Neural crest cell (in vitro differentiated cells): ENCODE data around the gene RBMS3. TPM values are rescaled to one million over a fixed set of nuclear protein-coding genes. Genes with fewer than 3 reads are reported as not detected.

Experiments
- DNase-seq: peaks from one replicate; pipeline ENCODE4 v3.0.0; 2021; ENCODE audit warnings: low read depth, mixed read lengths, low spot score
- H3K27ac Mint-ChIP-seq: one replicate; pipeline ENCODE4 v1.8.0; 2021; ENCODE audit warnings: mild to moderate bottlenecking, mixed read lengths; ENCODE audit not compliant: unreplicated experiment
- H3K27me3 Mint-ChIP-seq: 2 replicates; pipeline ENCODE4 v1.8.0; 2021; ENCODE audit warnings: low read depth, mild to moderate bottlenecking, mixed read lengths
- H3K36me3 Mint-ChIP-seq: 2 replicates; pipeline ENCODE4 v1.8.0; 2021; ENCODE audit warnings: low read depth, mild to moderate bottlenecking, mixed read lengths
- H3K4me1 Mint-ChIP-seq: 2 replicates; pipeline ENCODE4 v1.8.0; 2021; ENCODE audit warnings: mixed read lengths
- H3K4me3 Mint-ChIP-seq: one replicate; pipeline ENCODE4 v1.8.0; 2021; ENCODE audit warnings: mild to moderate bottlenecking, mixed read lengths
- H3K9me3 Mint-ChIP-seq: 2 replicates; pipeline ENCODE4 v1.8.0; 2021; ENCODE audit warnings: mixed read lengths
- total RNA-seq: library from RNA; stranded (reverse); gene quantifications from 2 replicates; pipeline ENCODE4 v1.2.1, GENCODE V29; 2021
- TF ChIP-seq, protein P1 (sequence below): fragments of 200-600 bp; sonication (generic); conservative IDR thresholded peaks from 2 replicates; pipeline ENCODE4 v1.5.0; 2021; ENCODE audit warnings: antibody characterized with exemption, mild to moderate bottlenecking

RBMS3 gene
- total RNA-seq, 1 donor from 2014 or later = 35.4 TPM

- Mint-ChIP-seq H3K27me3 (no peaks in the 10 kb centered on the region), H3K4me1 (no peaks in the 10 kb centered on the region), H3K4me3 (no peak overlapping the region), H3K36me3 (no peaks in the 10 kb centered on the region), H3K9me3 (no peaks in the 10 kb centered on the region), H3K27ac (no peak overlapping the region)
- TF ChIP-seq, protein P1, sequence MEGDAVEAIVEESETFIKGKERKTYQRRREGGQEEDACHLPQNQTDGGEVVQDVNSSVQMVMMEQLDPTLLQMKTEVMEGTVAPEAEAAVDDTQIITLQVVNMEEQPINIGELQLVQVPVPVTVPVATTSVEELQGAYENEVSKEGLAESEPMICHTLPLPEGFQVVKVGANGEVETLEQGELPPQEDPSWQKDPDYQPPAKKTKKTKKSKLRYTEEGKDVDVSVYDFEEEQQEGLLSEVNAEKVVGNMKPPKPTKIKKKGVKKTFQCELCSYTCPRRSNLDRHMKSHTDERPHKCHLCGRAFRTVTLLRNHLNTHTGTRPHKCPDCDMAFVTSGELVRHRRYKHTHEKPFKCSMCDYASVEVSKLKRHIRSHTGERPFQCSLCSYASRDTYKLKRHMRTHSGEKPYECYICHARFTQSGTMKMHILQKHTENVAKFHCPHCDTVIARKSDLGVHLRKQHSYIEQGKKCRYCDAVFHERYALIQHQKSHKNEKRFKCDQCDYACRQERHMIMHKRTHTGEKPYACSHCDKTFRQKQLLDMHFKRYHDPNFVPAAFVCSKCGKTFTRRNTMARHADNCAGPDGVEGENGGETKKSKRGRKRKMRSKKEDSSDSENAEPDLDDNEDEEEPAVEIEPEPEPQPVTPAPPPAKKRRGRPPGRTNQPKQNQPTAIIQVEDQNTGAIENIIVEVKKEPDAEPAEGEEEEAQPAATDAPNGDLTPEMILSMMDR = no peak
- no peak for DNase-seq
Measured at GRCh38 chr3:29255854-29256696, 24.8 kb upstream of the RBMS3 start.

DNA sequence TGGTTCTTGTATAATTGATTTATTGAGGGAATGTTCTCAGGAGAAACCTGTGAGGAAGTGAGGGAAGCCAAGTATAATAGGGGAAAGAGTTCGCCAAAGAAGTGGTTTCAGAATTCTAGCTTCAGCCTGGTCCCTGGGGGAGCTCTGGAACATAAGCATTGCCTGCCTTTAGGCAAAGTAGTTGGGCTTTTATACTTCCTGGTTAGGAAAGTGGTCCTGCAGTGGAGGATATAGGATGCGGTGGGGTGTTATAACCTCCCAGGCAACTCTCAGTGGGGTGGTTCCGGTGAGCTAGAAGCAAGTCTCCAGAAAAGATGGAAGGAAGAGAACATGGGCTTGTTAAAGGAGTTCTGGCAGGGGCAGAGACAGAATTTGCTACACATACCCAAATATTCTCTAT lies 22.7 kb upstream of the RBMS3 start:
- no peaks in the 10 kb centered on the region for H3K4me1 Mint-ChIP-seq
- no peak overlapping the region for H3K4me3 Mint-ChIP-seq
- H3K27me3 Mint-ChIP-seq = no peaks in the 10 kb centered on the region
- no peak overlapping the region for H3K27ac Mint-ChIP-seq
- TF ChIP-seq, protein P1 = no peak
- no peak for DNase-seq
- no peaks in the 10 kb centered on the region for H3K36me3 Mint-ChIP-seq
- H3K9me3 Mint-ChIP-seq = no peaks in the 10 kb centered on the region

DNA sequence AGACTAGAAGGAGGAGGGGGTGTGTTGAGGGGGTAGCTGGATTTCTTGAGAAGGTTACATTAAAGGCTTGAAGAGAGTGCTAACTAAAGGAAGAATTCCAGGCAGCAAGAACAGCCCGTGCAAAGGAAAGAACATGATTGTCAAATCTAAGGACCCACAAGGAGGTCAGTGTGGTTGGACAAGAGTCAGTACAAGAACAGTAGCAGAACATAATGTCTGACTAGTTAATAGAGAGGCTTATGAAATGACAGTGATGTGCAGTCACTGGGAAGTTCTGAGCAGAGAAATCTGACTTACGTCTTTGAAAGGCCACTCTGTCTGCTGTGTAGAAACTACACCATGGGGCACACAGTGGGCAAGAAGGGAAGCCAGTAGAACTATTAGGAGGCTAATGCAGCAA lies 19.8 kb upstream of the RBMS3 start:
- H3K4me3 Mint-ChIP-seq = no peak overlapping the region
- H3K4me1 Mint-ChIP-seq = no peaks in the 10 kb centered on the region
- no peaks in the 10 kb centered on the region for H3K36me3 Mint-ChIP-seq
- H3K27me3 Mint-ChIP-seq = no peaks in the 10 kb centered on the region
- no peak for DNase-seq
- TF ChIP-seq, protein P1 = no peak
- H3K9me3 Mint-ChIP-seq = no peaks in the 10 kb centered on the region
- H3K27ac Mint-ChIP-seq = no peak overlapping the region

DNA sequence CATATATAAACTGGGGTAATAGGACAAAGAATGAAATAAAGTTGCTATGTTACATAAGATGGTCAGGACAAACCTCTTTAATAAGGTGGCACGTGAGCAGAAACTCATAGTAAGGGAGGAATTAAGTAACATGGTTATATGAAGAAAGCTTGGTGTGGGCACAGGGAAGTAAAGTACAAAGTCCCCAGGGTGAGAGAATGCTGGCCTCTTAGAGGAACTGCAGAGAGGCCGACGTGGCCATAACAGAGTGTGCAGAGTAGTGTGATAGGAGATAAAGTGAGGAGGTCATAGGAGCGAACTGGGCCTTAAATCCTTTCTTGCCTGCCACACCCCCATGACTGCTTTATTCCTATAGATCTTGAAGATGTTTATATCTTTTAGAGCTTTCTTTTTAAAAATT lies 17.4 kb upstream of the RBMS3 start:
- TF ChIP-seq, protein P1 = no peak
- Mint-ChIP-seq H3K4me3 (no peak overlapping the region), H3K36me3 (no peaks in the 10 kb centered on the region), H3K4me1 (no peaks in the 10 kb centered on the region), H3K9me3 (no peaks in the 10 kb centered on the region), H3K27me3 (no peaks in the 10 kb centered on the region), H3K27ac (peak overlapping the region; percentile 58)
- no peak for DNase-seq

GRCh38 chr3:29265509-29266072 lies 15.3 kb upstream of the RBMS3 start:
- H3K4me1 Mint-ChIP-seq = no peaks in the 10 kb centered on the region
- no peaks in the 10 kb centered on the region for H3K36me3 Mint-ChIP-seq
- TF ChIP-seq, protein P1 = no peak
- no peak for DNase-seq
- H3K27me3 Mint-ChIP-seq = no peaks in the 10 kb centered on the region
- H3K9me3 Mint-ChIP-seq = no peaks in the 10 kb centered on the region
- H3K4me3 Mint-ChIP-seq = no peak overlapping the region
- H3K27ac Mint-ChIP-seq = no peak overlapping the region
